Stimulated activated CD8-positive, alpha-beta memory T cell treated with anti-CD3 and anti-CD28 coated beads, Interleukin-2, amount 100 ng/mL, for 1 hour (primary cell): ENCODE results near the gene DCC.
"Not testable (repeated sequence)": the region's sequence is repeated elsewhere in the genome, so short reads cannot be mapped to it uniquely, and the experiment has no call there.

Source experiments
- DNase-seq, 2 donors: peaks; one replicate each; pipeline ENCODE4 v3.0.0-alpha.2; 2020; ENCODE audit warnings: low read depth in 2 of 2

DCC gene

GRCh38 chr18:53508529-53508928 is 1168.5 kb downstream of the DCC start:
- no peak for DNase-seq

- DNase-seq = no peak
Observed at GRCh38 chr18:53509886-53510285, 1169.9 kb downstream of the DCC start.

- not testable (repeated sequence) for DNase-seq
Observed at GRCh38 chr18:53511725-53512124, 1171.7 kb downstream of the DCC start.

GRCh38 chr18:53521068-53521467 is 1181.1 kb downstream of the DCC start:
- DNase-seq = no peak

- DNase-seq = no peak
Observed at GRCh38 chr18:53526101-53526870, 1186.3 kb downstream of the DCC start.

GRCh38 chr18:53527365-53527764 is 1187.4 kb downstream of the DCC start:
- no peak for DNase-seq

- no peak for DNase-seq
Observed at GRCh38 chr18:53531187-53531586, 1191.2 kb downstream of the DCC start.

- DNase-seq = no peak
Observed at GRCh38 chr18:53531896-53532295, 1191.9 kb downstream of the DCC start.

- no peak for DNase-seq
Observed at GRCh38 chr18:53534203-53534602, 1194.2 kb downstream of the DCC start.

- DNase-seq = no peak
Observed at GRCh38 chr18:53534695-53535094, 1194.7 kb downstream of the DCC start.

- no peak for DNase-seq
Observed at GRCh38 chr18:53536908-53537307, 1196.9 kb downstream of the DCC start.

GRCh38 chr18:53541924-53542323 is 1201.9 kb downstream of the DCC start:
- no peak for DNase-seq

GRCh38 chr18:53543711-53544110 is 1203.7 kb downstream of the DCC start:
- no peak for DNase-seq

- DNase-seq = no peak
Observed at GRCh38 chr18:53544917-53545316, 1204.9 kb downstream of the DCC start.

- DNase-seq = no peak
Observed at GRCh38 chr18:53551868-53552426, 1212.0 kb downstream of the DCC start.

GRCh38 chr18:53553030-53553429 is 1213.0 kb downstream of the DCC start:
- no peak for DNase-seq

GRCh38 chr18:53556450-53556849 is 1216.5 kb downstream of the DCC start:
- DNase-seq = no peak

GRCh38 chr18:53560546-53560945 is 1220.5 kb downstream of the DCC start:
- no peak for DNase-seq

GRCh38 chr18:53566626-53567025 is 1226.6 kb downstream of the DCC start:
- DNase-seq = no peak

GRCh38 chr18:53567929-53568574 is 1228.1 kb downstream of the DCC start:
- no peak for DNase-seq
